Stomach (tissue), 4 donors: ENCODE data around the gene RNF146.

Experiments used
- POLR2A ChIP-seq, 4 donors: fragments of 450-650 bp; IDR thresholded peaks; one replicate each; pipeline ENCODE4 v1.6.1; 2016; ENCODE audit warnings: antibody characterized with exemption in 4 of 4, control low read depth in 2 of 4, mild to moderate bottlenecking in 1 of 4, moderate library complexity in 1 of 4
- TF ChIP-seq, protein P1 (sequence below), 7 experiments: fragments of 450-650 bp in 4 of 7; fragments of 200-600 bp in 3 of 7; sonication (generic) in 3 of 7; IDR thresholded peaks; one replicate each; pipeline ENCODE4 v1.5.1; 2016 to 2019; ENCODE audit warnings: antibody characterized with exemption in 7 of 7, control low read depth in 2 of 7, mild to moderate bottlenecking in 1 of 7

DNA sequence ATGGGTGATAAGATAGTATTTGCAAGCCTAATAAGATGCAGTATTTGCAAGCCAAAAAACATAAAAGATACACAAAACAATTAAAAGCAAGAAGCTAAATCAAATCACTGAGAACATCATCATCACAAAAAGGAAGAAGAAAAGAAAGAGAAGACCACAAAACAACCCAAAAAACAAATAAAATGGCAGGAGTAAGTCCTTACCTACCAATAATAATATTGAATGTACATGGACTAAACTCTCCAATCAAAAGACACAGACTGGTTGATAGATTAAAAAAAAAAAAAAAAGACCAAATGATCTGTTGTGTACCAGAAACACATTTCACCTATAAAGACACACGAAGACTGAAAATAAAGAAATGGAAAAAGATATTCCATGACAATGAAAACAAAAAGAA is 39.1 kb downstream of the RNF146 start:
- TF ChIP-seq, protein P1, sequence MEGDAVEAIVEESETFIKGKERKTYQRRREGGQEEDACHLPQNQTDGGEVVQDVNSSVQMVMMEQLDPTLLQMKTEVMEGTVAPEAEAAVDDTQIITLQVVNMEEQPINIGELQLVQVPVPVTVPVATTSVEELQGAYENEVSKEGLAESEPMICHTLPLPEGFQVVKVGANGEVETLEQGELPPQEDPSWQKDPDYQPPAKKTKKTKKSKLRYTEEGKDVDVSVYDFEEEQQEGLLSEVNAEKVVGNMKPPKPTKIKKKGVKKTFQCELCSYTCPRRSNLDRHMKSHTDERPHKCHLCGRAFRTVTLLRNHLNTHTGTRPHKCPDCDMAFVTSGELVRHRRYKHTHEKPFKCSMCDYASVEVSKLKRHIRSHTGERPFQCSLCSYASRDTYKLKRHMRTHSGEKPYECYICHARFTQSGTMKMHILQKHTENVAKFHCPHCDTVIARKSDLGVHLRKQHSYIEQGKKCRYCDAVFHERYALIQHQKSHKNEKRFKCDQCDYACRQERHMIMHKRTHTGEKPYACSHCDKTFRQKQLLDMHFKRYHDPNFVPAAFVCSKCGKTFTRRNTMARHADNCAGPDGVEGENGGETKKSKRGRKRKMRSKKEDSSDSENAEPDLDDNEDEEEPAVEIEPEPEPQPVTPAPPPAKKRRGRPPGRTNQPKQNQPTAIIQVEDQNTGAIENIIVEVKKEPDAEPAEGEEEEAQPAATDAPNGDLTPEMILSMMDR (IDR thresholded peaks at IDR 0.05), result no peak
- TF ChIP-seq POLR2A (IDR thresholded peaks at IDR 0.05), result no peak
